Measurements from ENCODE around the gene CLINT1.

DNA sequence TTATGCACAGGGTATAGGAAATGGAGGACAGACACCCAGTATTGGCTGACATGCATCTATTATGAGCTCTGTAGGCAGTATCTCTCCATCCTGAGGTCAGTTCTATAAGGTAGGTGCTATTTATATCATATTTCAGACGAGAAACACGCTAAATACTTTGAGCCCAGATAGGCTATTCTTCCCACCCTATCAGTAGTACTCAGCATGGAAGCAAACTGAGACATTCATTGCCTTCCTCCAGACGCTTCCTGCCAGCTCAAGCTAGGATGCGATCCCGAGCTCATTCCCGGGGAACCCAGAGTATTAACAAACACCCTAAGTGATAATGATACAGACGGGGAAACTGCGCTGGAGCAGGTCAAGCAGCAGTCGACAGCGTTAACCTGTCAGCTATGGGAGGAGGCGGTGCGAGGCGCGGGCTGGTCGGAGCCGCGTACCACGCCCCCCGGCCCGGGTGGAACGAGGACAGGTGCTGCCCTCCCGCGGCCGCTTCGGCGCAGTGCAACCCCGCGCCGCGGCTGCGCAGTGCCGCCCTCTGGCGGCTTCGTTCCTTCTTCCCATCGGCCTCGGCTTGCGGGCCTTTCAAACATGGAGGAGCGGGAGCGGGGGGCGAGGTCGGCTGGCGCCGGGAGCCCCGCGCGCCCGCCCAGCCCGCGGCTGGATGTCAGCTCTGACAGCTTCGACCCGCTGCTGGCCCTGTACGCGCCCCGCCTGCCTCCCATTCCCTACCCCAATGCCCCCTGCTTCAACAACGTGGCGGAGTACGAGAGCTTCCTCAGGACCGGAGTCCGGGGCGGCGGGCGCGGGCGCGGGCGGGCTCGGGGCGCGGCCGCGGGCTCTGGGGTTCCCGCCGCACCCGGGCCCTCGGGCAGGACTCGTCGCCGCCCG is 115.5 kb downstream of the CLINT1 start, which contains the start of gene LSM11:
- TF ChIP-seq, protein P1, sequence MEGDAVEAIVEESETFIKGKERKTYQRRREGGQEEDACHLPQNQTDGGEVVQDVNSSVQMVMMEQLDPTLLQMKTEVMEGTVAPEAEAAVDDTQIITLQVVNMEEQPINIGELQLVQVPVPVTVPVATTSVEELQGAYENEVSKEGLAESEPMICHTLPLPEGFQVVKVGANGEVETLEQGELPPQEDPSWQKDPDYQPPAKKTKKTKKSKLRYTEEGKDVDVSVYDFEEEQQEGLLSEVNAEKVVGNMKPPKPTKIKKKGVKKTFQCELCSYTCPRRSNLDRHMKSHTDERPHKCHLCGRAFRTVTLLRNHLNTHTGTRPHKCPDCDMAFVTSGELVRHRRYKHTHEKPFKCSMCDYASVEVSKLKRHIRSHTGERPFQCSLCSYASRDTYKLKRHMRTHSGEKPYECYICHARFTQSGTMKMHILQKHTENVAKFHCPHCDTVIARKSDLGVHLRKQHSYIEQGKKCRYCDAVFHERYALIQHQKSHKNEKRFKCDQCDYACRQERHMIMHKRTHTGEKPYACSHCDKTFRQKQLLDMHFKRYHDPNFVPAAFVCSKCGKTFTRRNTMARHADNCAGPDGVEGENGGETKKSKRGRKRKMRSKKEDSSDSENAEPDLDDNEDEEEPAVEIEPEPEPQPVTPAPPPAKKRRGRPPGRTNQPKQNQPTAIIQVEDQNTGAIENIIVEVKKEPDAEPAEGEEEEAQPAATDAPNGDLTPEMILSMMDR (conservative IDR thresholded peaks at IDR 0.05; ENCODE audit: low read depth, low read length), result peak; percentile 84
- no peak for TF ChIP-seq EZH2 (IDR thresholded peaks at IDR 0.05; ENCODE audit: borderline replicate concordance, low read depth, low read length, poor library complexity, severe bottlenecking)
